Astrocyte (in vitro differentiated cells and primary cell): ENCODE measurements around the gene MYNN.

ENCODE experiments used
- CTCF ChIP-seq: IDR thresholded peaks from 2 replicates; pipeline ENCODE4 v1.5.1; 2011; ENCODE audit warnings: low read depth, mild to moderate bottlenecking, inconsistent platforms, low read length, moderate library complexity; ENCODE audit not compliant: insufficient read depth
- EZH2 ChIP-seq: IDR thresholded peaks from 2 replicates; pipeline ENCODE4 v1.6.1; 2012; ENCODE audit warnings: mild to moderate bottlenecking, low read length, inconsistent platforms; ENCODE audit not compliant: insufficient read depth

DNA sequence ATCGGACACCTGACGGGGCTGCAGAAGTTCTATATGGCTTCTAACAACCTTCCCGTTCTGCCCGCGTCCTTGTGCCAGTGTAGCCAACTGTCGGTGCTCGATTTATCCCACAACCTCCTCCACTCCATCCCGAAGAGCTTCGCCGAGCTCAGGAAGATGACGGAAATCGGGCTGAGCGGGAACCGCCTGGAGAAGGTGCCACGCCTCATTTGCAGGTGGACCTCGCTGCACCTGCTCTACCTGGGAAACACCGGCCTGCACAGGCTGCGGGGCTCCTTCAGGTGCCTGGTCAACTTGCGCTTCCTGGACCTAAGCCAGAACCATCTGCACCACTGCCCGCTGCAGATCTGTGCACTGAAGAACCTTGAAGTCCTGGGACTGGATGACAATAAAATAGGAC is 49.3 kb downstream of the MYNN start:
- TF ChIP-seq CTCF (no peak), EZH2 (no peak)
